Natural killer cell treated with Interleukin-12 subunit alpha and Interleukin-12 subunit beta and Interleukin-15 and Interleukin-18, amount 100 ng/mL, for 72 hours (primary cell): ENCODE data around the gene PARVG. TPM values are rescaled to one million over a fixed set of nuclear protein-coding genes. Genes with fewer than 3 reads are reported as not detected.

ENCODE experiments used
- ATAC-seq, 2 donors: fragments of 150-1000 bp; cut with Tn5 transposase in 1 of 2; sonication (Bioruptor Pico), chemical (Tn5 transposase) in 1 of 2; 2 replicates each; pipeline ENCODE4 v1.10.0; 2021
- DNase-seq: peaks from one replicate; pipeline ENCODE4 v3.0.0; 2022; ENCODE audit warnings: low spot score
- H3K27ac Mint-ChIP-seq, 2 donors: 1 replicate in 1 of 2; 2 replicates in 1 of 2; pipeline ENCODE4 v1.8.0; 2022; ENCODE audit warnings: mixed read lengths in 2 of 2, mild to moderate bottlenecking in 1 of 2, moderate library complexity in 1 of 2
- H3K27me3 Mint-ChIP-seq, 2 donors: 1 replicate in 1 of 2; 2 replicates in 1 of 2; pipeline ENCODE4 v1.8.0; 2022; ENCODE audit warnings: mixed read lengths in 2 of 2
- H3K36me3 Mint-ChIP-seq: one replicate; pipeline ENCODE4 v1.8.0; 2022; ENCODE audit warnings: mixed read lengths
- H3K4me1 Mint-ChIP-seq, 2 donors: 1 replicate in 1 of 2; 2 replicates in 1 of 2; pipeline ENCODE4 v1.8.0; 2022; ENCODE audit warnings: low read depth in 2 of 2, mixed read lengths in 2 of 2, mild to moderate bottlenecking in 1 of 2
- H3K4me3 Mint-ChIP-seq: one replicate; pipeline ENCODE4 v1.8.0; 2022; ENCODE audit warnings: mixed read lengths
- H3K9me3 Mint-ChIP-seq: 2 replicates; pipeline ENCODE4 v1.8.0; 2022; ENCODE audit warnings: mixed read lengths
- total RNA-seq, 2 donors: library from RNA; stranded (reverse); gene quantifications; one replicate each; pipeline ENCODE4 v1.2.3, GENCODE V29; 2022

PARVG gene
- total RNA-seq, 2 donors from 2014 or later, result 64.6 to 85.8 TPM

DNA sequence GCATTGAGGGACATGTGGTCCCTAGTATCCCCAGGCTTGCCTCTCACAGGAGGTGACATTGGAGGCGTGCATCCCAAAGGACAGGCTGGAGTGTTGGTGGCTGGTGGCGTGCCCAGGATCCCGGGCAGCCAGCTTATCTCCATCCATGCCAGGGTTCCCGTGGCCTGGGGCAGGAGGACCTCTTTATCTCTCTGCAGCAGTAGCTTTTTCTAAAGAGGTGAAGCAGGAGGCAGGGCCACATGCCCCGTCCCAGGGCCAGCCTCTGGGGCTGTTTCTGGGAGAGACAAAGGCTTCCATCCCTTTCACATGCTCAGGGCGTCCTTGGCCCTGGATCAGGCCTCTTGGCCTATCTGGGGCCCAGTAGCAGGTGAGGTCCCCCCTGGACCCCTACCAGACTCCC is 19.7 kb downstream of the PARVG start:
- no peak overlapping the region for H3K4me3 Mint-ChIP-seq
- H3K27ac Mint-ChIP-seq, result no peak overlapping the region
- ATAC-seq (peak in 1 of 2 donors; percentile 18), DNase-seq (no peak)
- no peaks in the 10 kb centered on the region for H3K9me3 Mint-ChIP-seq
- peaks cover 16 to 20% of the 10 kb centered on the region in 2 donors for H3K4me1 Mint-ChIP-seq
- peaks cover 16% of the 10 kb centered on the region for H3K36me3 Mint-ChIP-seq
- H3K27me3 Mint-ChIP-seq, result no peaks in the 10 kb centered on the region

DNA sequence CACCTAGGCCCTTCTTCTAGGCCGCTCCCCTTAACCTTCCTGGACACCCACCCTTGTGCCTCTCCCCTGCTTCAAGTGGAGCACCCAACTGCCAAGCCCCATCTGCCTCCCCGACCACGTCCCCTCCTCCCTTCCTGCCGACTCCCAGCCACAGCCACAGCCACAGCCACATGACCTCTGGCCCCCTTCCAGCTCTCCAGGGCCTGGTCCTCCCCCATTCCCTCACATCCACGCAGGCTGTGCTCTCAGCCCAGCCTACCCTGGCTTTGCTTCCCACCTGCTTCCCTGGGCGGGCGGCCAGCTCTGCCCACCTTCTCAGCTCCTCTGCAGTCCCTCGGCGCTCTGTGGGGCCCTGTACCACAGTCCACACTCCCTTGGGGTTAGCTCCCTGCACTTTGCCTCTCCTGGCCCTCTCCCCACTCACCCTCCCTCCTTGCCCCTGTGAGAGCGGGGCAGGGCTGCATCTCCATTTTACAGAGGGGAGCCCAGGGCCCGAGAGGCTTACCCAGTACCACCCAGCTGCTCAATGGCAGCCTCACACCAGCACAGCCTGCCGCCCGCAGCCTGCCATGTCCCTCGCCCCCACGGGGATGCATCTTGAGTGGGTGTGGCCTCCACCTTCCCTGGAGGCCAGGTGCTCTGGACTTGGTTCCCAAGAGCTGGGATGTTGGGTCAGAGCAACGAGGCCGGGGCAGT is 20.3 kb downstream of the PARVG start:
- peaks cover 16% of the 10 kb centered on the region for H3K36me3 Mint-ChIP-seq
- H3K9me3 Mint-ChIP-seq, result no peaks in the 10 kb centered on the region
- H3K4me1 Mint-ChIP-seq, result peaks cover 16 to 20% of the 10 kb centered on the region in 2 donors
- ATAC-seq (peak in 1 of 2 donors; percentile 8), DNase-seq (no peak)
- H3K27ac Mint-ChIP-seq, result no peak overlapping the region
- no peak overlapping the region for H3K4me3 Mint-ChIP-seq
- H3K27me3 Mint-ChIP-seq, result no peaks in the 10 kb centered on the region

DNA sequence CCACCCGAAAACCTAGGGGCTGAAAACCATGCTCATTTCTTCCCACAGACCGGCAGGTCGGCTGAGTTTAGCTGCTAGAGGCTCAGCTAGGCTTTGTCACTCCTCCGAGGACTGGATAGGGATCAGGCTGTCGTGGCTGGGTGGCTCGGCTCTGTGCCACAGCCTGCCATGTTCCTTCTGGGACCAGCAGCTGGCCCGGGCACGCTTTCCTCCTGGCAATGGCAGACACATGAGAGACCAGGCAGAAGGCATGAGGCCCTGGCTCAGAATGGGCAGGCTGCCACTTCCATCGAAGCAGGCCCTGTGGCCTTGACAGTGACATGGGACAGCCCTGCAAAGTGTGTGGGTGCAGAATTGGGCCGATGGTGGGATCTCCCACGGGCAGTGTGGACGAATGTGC is 20.9 kb downstream of the PARVG start:
- H3K27ac Mint-ChIP-seq, result no peak overlapping the region
- ATAC-seq (no peak), DNase-seq (no peak)
- H3K9me3 Mint-ChIP-seq, result no peaks in the 10 kb centered on the region
- no peak overlapping the region for H3K4me3 Mint-ChIP-seq
- peaks cover 16% of the 10 kb centered on the region for H3K36me3 Mint-ChIP-seq
- H3K4me1 Mint-ChIP-seq, result peaks cover 16 to 20% of the 10 kb centered on the region in 2 donors
- no peaks in the 10 kb centered on the region for H3K27me3 Mint-ChIP-seq

DNA sequence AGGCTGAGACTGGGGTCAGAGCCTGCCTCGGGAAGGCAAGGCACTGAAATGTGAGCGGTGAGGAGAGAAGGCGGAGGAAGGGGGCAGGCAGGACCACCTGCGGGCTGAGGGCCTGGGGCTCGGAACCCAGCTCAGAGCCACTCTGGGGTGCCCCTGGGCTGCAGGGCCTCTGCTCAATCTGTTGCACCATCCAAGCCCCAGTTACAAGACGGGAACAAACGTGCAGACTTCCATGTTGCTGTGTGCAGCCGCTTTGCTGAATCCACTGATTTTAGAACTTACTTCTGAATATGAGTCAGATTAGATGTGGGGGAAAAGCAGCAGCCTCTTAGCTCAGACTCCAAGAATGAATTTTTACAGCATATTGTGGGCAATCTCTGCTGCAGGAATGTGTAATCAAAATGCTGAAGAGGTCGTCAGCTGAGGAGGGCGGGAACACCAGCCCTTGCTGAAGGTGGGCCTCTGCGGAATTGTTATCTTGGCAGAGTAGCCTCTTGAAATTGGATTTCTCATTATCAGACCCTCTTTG is 21.6 kb downstream of the PARVG start:
- no peak overlapping the region for H3K27ac Mint-ChIP-seq
- DNase-seq, result no peak
- no peak for ATAC-seq
- no peaks in the 10 kb centered on the region for H3K27me3 Mint-ChIP-seq
- H3K4me1 Mint-ChIP-seq, result peaks cover 16 to 20% of the 10 kb centered on the region in 2 donors
- peaks cover 16% of the 10 kb centered on the region for H3K36me3 Mint-ChIP-seq
- no peak overlapping the region for H3K4me3 Mint-ChIP-seq
- no peaks in the 10 kb centered on the region for H3K9me3 Mint-ChIP-seq

DNA sequence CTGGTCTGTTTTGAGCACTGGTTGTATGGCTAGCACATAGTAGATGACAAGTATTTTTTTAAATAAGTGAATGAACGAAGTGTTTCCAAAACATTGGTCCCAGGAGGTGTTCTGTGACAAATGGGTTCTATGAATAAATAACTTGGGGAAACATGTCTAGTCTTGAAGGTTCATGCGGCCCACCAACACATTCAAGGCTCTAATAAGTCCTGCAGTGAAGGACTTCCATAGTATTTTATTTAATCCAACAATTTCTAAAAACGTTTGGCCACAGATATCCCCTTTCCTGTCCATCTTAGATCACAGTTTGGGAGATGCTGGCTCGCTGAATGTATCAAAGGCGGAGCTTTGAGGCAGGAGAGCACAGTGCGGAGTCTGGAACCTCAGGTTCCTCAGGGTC is 22.5 kb downstream of the PARVG start:
- no peak for DNase-seq
- H3K27ac Mint-ChIP-seq, result no peak overlapping the region
- no peaks in the 10 kb centered on the region for H3K9me3 Mint-ChIP-seq
- no peaks in the 10 kb centered on the region for H3K27me3 Mint-ChIP-seq
- no peak overlapping the region for H3K4me3 Mint-ChIP-seq
- peaks cover 15% of the 10 kb centered on the region for H3K36me3 Mint-ChIP-seq
- ATAC-seq, result no peak
- peaks cover 15 to 23% of the 10 kb centered on the region in 2 donors for H3K4me1 Mint-ChIP-seq

DNA sequence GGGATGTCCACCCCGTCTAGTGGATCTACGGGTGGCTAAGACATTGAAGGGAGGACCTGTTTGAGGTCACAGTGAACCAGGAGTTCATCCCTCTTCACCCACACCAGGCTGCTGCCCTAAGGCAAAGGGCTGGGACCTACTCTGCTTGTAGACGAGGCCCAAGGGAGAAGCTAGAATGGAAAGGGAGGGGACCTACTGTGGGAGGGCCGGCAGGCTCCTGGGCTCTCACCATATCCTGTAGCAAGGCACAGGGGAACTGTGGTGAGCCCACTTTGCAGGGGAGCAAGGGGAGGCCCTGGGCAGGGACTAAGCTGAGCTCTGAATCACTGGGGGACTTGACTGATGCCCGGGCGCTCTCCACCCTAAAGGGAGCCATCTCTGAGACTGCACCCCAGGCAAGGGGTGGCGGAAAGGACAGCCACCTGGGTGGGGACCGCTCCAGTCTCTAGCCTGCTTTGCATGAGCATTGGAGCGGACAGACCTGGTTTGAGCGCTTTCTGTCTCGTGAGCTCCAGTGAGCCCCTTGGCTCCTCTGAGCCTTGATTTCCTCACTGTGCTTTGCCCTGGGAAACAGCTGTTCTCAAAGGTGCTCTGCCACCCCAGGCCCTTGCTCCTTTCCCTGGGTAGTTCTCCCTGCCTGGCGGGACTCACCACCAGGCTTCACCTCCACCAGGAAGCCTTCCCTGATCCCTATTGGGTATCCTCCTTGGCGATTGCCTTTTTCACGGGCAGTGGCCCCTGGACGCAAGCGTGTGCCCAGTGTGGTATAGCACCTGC is 24.2 kb downstream of the PARVG start:
- Mint-ChIP-seq H3K27me3 (no peaks in the 10 kb centered on the region), H3K36me3 (peaks cover 12% of the 10 kb centered on the region), H3K9me3 (peaks cover 7% of the 10 kb centered on the region), H3K27ac (no peak overlapping the region), H3K4me1 (peaks cover 6 to 23% of the 10 kb centered on the region in 2 donors), H3K4me3 (no peak overlapping the region)
- ATAC-seq (no peak), DNase-seq (peak; percentile 50)

DNA sequence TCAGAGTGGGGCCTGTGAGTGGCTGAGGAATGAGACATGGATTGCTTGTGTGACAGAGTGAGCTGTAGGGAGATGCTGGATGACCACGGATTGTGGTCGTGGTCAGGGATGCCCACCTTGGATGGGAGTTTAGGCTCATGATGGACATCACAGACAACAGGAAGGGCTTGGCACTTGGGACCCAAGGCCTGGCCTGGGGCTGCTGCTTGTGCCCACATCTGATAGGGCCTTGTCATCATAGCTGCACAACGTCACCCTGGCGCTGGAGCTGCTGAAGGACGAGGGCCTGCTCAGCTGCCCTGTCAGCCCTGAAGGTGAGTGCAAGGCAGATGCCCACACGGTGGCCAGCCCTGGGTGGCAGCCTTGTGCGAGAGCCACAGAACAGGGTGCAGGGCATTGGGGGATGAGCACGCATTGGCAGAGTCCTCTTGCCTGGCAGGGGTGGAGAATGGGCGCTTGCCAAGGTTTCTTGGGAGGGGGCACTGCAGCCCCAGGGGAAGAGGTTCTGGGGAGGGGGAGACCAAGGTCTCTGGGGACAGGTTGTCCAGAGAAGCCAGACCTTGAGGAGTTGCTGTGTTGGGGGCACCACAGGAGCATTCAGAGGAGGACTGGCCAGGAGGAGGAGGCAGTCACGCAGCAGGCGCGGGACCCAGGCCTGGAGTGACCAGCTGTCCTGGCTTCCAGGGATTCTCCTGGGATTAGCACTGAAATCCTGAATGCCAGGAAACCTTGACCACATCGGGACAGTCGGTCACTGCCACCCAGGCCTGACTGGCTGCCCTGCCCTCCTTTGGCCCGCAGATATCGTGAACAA is 25.0 kb downstream of the PARVG start:
- Mint-ChIP-seq H3K36me3 (peaks cover 14% of the 10 kb centered on the region), H3K27ac (no peak overlapping the region)

DNA sequence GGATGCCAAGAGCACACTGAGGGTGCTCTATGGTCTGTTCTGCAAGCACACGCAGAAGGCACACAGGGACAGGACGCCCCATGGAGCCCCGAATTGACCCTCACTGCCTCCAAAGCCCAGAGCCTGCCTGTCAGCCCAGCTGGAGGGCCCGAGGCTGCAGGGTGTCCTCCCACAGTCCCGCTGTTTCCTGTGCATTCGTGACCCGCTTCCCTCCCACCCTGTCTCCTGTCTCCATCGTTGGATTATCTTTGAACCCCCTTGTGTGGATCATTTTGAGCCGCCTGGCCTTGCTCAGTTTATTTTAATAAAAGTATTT is 25.6 kb downstream of the PARVG start:
- ATAC-seq (no peak), DNase-seq (peak; percentile 42)
- H3K36me3 Mint-ChIP-seq, result peaks cover 14% of the 10 kb centered on the region
- peaks cover 7% of the 10 kb centered on the region for H3K9me3 Mint-ChIP-seq
- H3K27me3 Mint-ChIP-seq, result no peaks in the 10 kb centered on the region
- peaks cover 15 to 21% of the 10 kb centered on the region in 2 donors for H3K4me1 Mint-ChIP-seq
- no peak overlapping the region for H3K4me3 Mint-ChIP-seq
- no peak overlapping the region for H3K27ac Mint-ChIP-seq

More for the DNA sequence above, 25.0 kb downstream of the PARVG start:
- H3K27me3 Mint-ChIP-seq, result no peaks in the 10 kb centered on the region
- H3K9me3 Mint-ChIP-seq, result peaks cover 7% of the 10 kb centered on the region
- ATAC-seq (no peak), DNase-seq (peak; percentile 54)
- peaks cover 11 to 23% of the 10 kb centered on the region in 2 donors for H3K4me1 Mint-ChIP-seq
- H3K4me3 Mint-ChIP-seq, result no peak overlapping the region

DNA sequence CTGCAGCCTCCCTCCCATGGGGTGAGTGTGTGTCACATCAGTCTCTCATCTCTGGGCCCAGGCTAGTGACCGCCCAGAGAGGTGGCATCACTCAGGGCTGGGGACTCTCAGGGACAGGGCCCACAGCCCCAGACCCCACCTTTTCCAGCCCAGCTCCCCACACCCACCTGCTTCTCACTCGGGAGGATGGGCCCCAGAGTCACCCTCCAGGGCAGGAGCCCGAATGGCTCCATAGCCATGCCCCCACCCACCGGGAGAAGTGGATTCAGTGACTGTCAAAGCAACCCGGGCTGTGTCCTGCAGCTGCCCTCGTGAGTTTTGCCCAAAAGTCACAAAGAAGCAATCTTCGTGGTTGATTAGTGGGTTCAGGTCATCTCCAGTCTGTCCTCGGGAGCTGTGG is 26.0 kb downstream of the PARVG start:
- Mint-ChIP-seq H3K27me3 (no peaks in the 10 kb centered on the region), H3K36me3 (peaks cover 14% of the 10 kb centered on the region), H3K27ac (no peak overlapping the region), H3K4me3 (no peak overlapping the region), H3K9me3 (peaks cover 7% of the 10 kb centered on the region), H3K4me1 (peaks cover 19 to 23% of the 10 kb centered on the region in 2 donors)
- DNase-seq (peak; percentile 54), ATAC-seq (no peak)

DNA sequence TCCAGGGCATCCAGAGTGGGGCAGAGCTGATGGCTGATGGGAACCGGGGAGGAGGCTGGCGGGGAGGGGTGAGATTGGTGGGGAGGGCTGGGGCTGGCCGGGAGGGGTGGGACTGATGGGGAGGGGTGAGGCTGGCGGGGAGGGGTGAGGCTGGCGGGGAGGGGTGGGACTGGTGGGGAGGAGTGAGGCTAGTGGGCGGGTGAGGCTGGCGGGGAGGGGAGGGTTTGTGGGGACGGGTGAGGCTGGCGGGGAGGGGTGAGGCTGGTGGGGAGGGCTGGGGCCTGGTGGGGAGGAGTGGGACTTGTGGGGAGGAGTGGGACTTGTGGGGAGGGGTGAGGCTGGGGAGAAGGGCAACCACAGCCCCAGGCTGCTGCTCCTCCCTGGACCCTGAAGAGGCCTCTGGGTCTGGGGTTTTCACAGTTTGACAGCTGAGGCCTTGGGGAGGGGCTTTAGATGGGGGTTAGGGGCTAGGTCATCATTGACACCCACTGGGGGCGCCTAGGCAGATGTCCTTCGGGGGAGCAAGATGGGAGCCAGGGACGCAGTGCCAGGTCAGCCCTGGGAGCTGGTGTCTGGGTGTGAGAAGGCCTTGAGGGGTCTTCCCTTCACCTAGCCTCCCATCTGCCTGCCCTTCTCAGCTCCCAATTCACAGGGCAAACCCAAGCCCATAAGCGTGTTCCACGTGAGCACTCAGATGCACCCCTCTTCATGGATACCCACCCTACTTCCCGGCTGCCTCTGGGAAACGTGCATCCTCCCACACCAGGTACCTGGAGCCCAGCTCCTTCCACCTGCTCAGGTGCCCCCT is 26.7 kb downstream of the PARVG start:
- ATAC-seq (no peak), DNase-seq (no peak)
- peaks cover 14% of the 10 kb centered on the region for H3K36me3 Mint-ChIP-seq
- peaks cover 21 to 22% of the 10 kb centered on the region in 2 donors for H3K4me1 Mint-ChIP-seq
- no peak overlapping the region for H3K27ac Mint-ChIP-seq
- peaks cover 7% of the 10 kb centered on the region for H3K9me3 Mint-ChIP-seq
- H3K27me3 Mint-ChIP-seq, result no peaks in the 10 kb centered on the region
- no peak overlapping the region for H3K4me3 Mint-ChIP-seq

DNA sequence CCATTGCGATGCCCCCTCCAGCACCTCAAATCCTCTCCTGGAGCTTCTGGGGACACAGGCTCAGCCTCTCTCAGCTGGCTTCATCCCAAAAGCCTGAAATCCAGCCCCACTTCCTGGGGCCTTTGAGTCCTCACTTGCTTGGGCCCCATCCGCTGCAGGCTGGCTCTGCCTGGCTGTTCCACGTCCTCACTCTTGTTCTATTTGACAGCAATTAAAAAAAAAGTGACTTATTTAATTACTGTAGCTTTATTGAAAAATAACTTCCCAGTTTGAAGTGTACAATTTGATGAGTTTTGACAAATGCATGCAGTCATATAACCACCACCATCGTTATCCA is 27.2 kb downstream of the PARVG start:
- Mint-ChIP-seq H3K36me3 (peaks cover 14% of the 10 kb centered on the region), H3K4me1 (peaks cover 21 to 22% of the 10 kb centered on the region in 2 donors), H3K9me3 (peaks cover 7% of the 10 kb centered on the region), H3K27ac (peak overlapping the region in 1 of 2 donors; percentile 43), H3K27me3 (no peaks in the 10 kb centered on the region), H3K4me3 (no peak overlapping the region)
- ATAC-seq (no peak), DNase-seq (no peak)

DNA sequence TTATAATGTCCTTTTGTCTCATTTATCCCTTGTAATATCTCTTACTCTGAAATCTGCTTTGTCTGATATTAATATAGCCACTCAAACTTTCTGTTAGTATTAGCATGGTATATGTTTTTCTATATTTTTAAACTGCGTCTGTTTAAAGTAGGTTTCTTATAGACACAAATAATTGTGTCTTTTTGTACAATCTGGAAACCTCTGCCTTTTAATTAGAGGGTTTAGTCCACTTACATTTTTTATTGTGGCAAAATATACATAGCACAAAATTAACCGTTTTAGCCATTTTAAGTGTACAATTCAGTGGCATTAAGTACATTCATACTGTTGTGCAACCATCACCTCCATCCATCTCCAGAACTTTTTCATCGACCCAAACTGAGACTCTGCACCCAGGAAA is 28.6 kb downstream of the PARVG start:
- Mint-ChIP-seq H3K9me3 (peaks cover 7% of the 10 kb centered on the region), H3K4me1 (peaks cover 21 to 22% of the 10 kb centered on the region in 2 donors), H3K4me3 (no peak overlapping the region), H3K36me3 (peaks cover 14% of the 10 kb centered on the region), H3K27me3 (no peaks in the 10 kb centered on the region), H3K27ac (no peak overlapping the region)
- ATAC-seq (no peak), DNase-seq (no peak)

DNA sequence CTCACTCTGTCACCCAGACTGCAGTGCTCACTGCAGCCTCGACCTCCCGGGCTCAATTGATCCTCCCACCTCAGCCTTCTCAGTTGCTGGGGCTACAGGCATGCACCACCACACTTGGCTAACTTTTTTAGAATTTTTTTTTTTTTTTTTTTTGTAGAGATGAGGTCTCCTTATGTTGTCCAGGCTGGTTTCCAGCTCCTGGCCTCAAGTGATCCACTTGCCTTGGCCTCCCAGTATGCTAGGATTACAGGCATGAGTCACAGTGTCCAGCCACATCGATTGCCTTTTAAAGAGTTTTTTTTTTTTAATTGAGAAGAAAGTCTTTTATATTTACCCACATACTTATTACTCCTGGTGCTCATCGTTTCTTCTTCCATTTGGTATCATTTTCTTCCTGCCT is 30.0 kb downstream of the PARVG start:
- H3K4me1 Mint-ChIP-seq, result peaks cover 21 to 22% of the 10 kb centered on the region in 2 donors
- DNase-seq (no peak), ATAC-seq (no peak)
- no peaks in the 10 kb centered on the region for H3K27me3 Mint-ChIP-seq
- peaks cover 7% of the 10 kb centered on the region for H3K9me3 Mint-ChIP-seq
- no peak overlapping the region for H3K27ac Mint-ChIP-seq
- no peak overlapping the region for H3K4me3 Mint-ChIP-seq
- peaks cover 14% of the 10 kb centered on the region for H3K36me3 Mint-ChIP-seq
